ENCODE measurements around the gene SLC12A3. TPM values are rescaled to one million over a fixed set of nuclear protein-coding genes. Genes with fewer than 3 reads are reported as not detected.

SLC12A3 gene
- total and polyA plus RNA-seq, 2 experiments from 2014 or later: not detected

DNA sequence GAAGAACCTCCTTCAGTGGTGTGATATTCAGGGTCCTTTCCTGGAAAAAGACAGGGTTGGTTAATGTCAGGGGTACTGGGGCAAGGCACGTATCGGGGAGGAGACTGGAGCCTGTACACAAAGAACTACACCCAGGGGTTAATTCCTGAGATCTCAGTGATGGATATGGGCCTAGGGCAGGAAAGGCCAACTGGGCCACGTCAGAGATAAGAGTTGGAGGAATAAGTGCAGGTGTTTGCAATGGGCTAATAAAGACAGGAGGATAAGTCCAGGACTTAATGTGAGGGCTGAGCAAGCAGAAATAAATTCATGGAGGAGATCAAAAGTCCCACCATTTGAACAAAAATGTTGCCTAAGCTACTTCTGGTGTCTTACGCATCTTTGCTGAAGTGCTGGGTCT is 56.6 kb downstream of the SLC12A3 start:
- Histone ChIP-seq H3K9me3 (ENCODE audit: low read depth) (no peaks in the 10 kb centered on the region), H3K79me2 (no peaks in the 10 kb centered on the region), H4K20me1 (ENCODE audit: insufficient read depth, poor library complexity, severe bottlenecking) (no peaks in the 10 kb centered on the region), H3K9me2 (replicated peaks; ENCODE audit: insufficient read depth) (no peaks in the 10 kb centered on the region), H3K27ac (peak overlapping the region; percentile 50), H3K4me3 (no peak overlapping the region), H3K4me2 (peak overlapping the region; percentile 14), H3K27me3 (no peaks in the 10 kb centered on the region), H2AFZ (no peak overlapping the region), H3K36me3 (replicated peaks; ENCODE audit: insufficient read depth, low read depth) (no peaks in the 10 kb centered on the region), H3K4me1 (ENCODE audit: insufficient read depth) (peaks cover 21% of the 10 kb centered on the region)
- TF ChIP-seq, protein P1, sequence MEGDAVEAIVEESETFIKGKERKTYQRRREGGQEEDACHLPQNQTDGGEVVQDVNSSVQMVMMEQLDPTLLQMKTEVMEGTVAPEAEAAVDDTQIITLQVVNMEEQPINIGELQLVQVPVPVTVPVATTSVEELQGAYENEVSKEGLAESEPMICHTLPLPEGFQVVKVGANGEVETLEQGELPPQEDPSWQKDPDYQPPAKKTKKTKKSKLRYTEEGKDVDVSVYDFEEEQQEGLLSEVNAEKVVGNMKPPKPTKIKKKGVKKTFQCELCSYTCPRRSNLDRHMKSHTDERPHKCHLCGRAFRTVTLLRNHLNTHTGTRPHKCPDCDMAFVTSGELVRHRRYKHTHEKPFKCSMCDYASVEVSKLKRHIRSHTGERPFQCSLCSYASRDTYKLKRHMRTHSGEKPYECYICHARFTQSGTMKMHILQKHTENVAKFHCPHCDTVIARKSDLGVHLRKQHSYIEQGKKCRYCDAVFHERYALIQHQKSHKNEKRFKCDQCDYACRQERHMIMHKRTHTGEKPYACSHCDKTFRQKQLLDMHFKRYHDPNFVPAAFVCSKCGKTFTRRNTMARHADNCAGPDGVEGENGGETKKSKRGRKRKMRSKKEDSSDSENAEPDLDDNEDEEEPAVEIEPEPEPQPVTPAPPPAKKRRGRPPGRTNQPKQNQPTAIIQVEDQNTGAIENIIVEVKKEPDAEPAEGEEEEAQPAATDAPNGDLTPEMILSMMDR (IDR thresholded peaks at IDR 0.05; ENCODE audit: poor library complexity): no peak
- no peak for TF ChIP-seq EZH2phosphoT487 (IDR thresholded peaks at IDR 0.05; ENCODE audit: low read depth, severe bottlenecking, unreplicated experiment)
- no peak for TF ChIP-seq EZH2 (IDR thresholded peaks at IDR 0.05; ENCODE audit: borderline replicate concordance)
- 44% methylated on average over 4 of the region's 4 CpGs for WGBS (ENCODE audit: low lambda C conversion rate, missing lambda C conversion rate)
- DNase-seq (ENCODE audit: low spot score): no peak

DNA sequence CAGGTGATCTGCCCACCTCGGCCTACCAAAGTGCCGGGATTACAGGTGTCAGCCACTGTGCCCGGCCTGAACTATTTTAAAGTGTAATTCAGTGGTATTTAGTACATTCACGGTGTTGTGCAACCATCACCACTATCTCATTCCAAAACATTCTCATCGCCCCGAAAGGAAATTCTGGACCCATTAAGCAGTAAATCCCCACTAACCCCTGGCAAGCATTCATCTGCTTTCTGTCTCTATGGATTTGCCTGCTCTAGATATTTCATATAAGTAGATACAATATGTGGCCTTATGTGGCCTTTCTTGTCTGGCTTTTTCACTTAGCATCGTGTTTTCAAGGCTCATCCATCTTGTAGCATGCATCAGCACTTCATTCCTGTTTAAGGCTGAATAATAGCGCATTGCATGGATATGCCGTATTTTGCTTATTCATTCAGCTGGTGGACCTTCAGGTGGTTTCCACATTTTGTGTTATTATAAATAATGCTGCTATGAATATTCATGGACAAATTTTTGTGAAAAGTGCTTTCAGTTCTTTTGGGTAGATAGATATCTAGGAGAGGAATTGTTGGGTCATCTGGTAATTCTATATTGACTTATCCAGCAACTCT is 58.6 kb downstream of the SLC12A3 start:
- Histone ChIP-seq H4K20me1 (ENCODE audit: insufficient read depth, poor library complexity, severe bottlenecking) (no peaks in the 10 kb centered on the region), H3K4me1 (ENCODE audit: insufficient read depth) (peaks cover 21% of the 10 kb centered on the region), H3K36me3 (replicated peaks; ENCODE audit: insufficient read depth, low read depth) (no peaks in the 10 kb centered on the region), H3K4me3 (no peak overlapping the region), H3K79me2 (no peaks in the 10 kb centered on the region), H3K27me3 (no peaks in the 10 kb centered on the region), H3K9me2 (replicated peaks; ENCODE audit: insufficient read depth) (no peaks in the 10 kb centered on the region), H3K9me3 (ENCODE audit: low read depth) (no peaks in the 10 kb centered on the region), H3K4me2 (no peak overlapping the region), H3K27ac (no peak overlapping the region), H2AFZ (no peak overlapping the region)
- no peak for DNase-seq (ENCODE audit: low spot score)
- 80% methylated on average over 9 of the region's 9 CpGs for WGBS (ENCODE audit: low lambda C conversion rate, missing lambda C conversion rate)
- TF ChIP-seq EZH2 (IDR thresholded peaks at IDR 0.05; ENCODE audit: borderline replicate concordance) (no peak), EZH2phosphoT487 (IDR thresholded peaks at IDR 0.05; ENCODE audit: low read depth, severe bottlenecking, unreplicated experiment) (no peak)
- TF ChIP-seq, protein P1 (IDR thresholded peaks at IDR 0.05; ENCODE audit: poor library complexity): no peak

DNA sequence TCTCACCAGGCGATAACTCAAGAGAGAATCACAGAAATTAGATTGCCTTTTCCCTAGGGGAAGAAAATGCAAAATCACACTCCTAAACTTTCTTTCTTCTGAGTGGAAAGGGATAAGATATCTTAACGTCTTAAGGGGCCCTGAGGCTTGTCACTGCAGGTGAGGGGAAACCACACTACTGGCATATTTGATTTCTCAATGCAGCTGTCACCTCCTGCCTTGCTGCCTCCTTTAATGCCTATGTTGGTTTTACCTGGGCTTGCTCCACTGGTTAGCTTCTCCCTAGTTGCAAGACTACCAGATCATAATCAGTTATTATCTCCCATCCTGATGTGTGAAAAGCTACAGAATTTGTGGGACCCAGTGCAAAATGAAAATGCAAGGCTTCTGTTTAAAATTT is 62.5 kb downstream of the SLC12A3 start:
- Histone ChIP-seq H2AFZ (no peak overlapping the region), H3K27ac (no peak overlapping the region), H3K79me2 (peaks cover 4% of the 10 kb centered on the region), H3K9me3 (ENCODE audit: low read depth) (no peaks in the 10 kb centered on the region), H3K4me2 (no peak overlapping the region), H3K9me2 (replicated peaks; ENCODE audit: insufficient read depth) (no peaks in the 10 kb centered on the region), H3K27me3 (no peaks in the 10 kb centered on the region), H4K20me1 (ENCODE audit: insufficient read depth, poor library complexity, severe bottlenecking) (no peaks in the 10 kb centered on the region), H3K4me3 (no peak overlapping the region), H3K4me1 (ENCODE audit: insufficient read depth) (peaks cover 10% of the 10 kb centered on the region), H3K36me3 (replicated peaks; ENCODE audit: insufficient read depth, low read depth) (no peaks in the 10 kb centered on the region)
- no peak for TF ChIP-seq EZH2phosphoT487 (IDR thresholded peaks at IDR 0.05; ENCODE audit: low read depth, severe bottlenecking, unreplicated experiment)
- TF ChIP-seq, protein P1 (IDR thresholded peaks at IDR 0.05; ENCODE audit: poor library complexity): no peak
- no peak for DNase-seq (ENCODE audit: low spot score)
- 57% methylated on average over 2 of the region's 2 CpGs for WGBS (ENCODE audit: low lambda C conversion rate, missing lambda C conversion rate)

Measured in hepatocyte (in vitro differentiated cells).